BE2C (cell line): ENCODE results near the gene ITPRIP. TPM values are rescaled to one million over a fixed set of nuclear protein-coding genes. Genes with fewer than 3 reads are reported as not detected.

Source experiments
- DNase-seq: peaks from one replicate; pipeline ENCODE4 v3.0.0-alpha.2; 2020
- H3K27me3 ChIP-seq: fragments of 250-450 bp; sonication (Bioruptor Pico); 2 replicates; pipeline ENCODE4 v1.5.1; 2020; ENCODE audit warnings: mild to moderate bottlenecking
- H3K36me3 ChIP-seq: fragments of 250-450 bp; sonication (Bioruptor Pico); 2 replicates; pipeline ENCODE4 v1.5.1; 2020; ENCODE audit warnings: mild to moderate bottlenecking
- H3K4me1 ChIP-seq: fragments of 250-450 bp; sonication (Bioruptor Pico); 2 replicates; pipeline ENCODE4 v1.5.1; 2020
- H3K4me3 ChIP-seq: 2 replicates; pipeline ENCODE4 v1.5.1; 2011; ENCODE audit warnings: low read depth, low read length
- H3K9me3 ChIP-seq: fragments of 250-450 bp; sonication (Bioruptor Pico); 2 replicates; pipeline ENCODE4 v1.5.1; 2020
- polyA plus RNA-seq: library from polyadenylated mRNA; unstranded; fragments of >200 nt; gene quantifications from one replicate; pipeline ENCODE4 v1.2.1, GENCODE V29; 2012; ENCODE audit warnings: low read depth, missing spikeins; ENCODE audit not compliant: insufficient read length, insufficient read depth
- TF ChIP-seq, protein P1 (sequence below): IDR thresholded peaks from 2 replicates; pipeline ENCODE4 v1.5.1; 2012; ENCODE audit warnings: mild to moderate bottlenecking, low read depth, low read length

ITPRIP gene, protein sequence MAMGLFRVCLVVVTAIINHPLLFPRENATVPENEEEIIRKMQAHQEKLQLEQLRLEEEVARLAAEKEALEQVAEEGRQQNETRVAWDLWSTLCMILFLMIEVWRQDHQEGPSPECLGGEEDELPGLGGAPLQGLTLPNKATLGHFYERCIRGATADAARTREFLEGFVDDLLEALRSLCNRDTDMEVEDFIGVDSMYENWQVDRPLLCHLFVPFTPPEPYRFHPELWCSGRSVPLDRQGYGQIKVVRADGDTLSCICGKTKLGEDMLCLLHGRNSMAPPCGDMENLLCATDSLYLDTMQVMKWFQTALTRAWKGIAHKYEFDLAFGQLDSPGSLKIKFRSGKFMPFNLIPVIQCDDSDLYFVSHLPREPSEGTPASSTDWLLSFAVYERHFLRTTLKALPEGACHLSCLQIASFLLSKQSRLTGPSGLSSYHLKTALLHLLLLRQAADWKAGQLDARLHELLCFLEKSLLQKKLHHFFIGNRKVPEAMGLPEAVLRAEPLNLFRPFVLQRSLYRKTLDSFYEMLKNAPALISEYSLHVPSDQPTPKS
- not detected for polyA plus RNA-seq

DNA sequence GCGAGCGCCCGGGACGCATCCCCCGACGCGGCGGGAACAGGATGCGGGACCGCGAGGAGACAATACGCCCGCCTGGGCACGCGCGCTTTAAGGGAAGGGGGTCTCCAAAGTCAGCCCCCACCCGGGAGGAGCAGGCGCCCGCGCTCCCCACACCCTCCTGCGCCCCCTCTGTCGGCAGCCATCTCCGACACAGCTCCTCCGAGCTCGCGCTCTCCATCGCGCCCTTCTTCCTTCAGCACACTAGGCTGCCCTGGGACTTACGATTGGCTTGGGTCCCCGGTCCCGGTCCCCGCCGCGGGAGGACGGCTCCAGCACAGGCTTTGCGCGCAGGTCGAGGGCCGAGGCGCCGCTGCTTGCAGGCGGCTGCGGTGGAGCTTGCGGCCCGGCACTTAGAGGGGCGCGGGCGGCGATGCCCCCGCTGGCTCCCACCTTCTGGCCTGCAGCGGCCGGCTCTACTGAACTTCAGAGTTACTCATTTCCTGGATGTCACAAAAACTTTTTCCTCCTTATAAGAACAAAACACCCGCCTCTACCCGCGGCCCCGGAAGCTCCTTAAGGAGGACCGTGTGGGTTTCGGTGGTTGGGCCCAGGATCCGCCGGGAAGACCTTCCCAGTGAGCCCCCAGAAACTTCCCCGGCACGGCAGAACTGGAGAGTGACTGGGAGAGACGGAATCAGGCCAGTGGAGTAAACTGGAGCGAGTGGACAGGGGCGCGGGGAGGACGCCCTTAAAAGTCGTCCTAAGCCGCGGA, at the start of gene ITPRIP:
Gene ITPRIP, minus strand, starts transcription at position 481 of the 751 bp plus-strand sequence. CDS start 22,414 bp downstream, outside the sequence.
- TF ChIP-seq, protein P1, sequence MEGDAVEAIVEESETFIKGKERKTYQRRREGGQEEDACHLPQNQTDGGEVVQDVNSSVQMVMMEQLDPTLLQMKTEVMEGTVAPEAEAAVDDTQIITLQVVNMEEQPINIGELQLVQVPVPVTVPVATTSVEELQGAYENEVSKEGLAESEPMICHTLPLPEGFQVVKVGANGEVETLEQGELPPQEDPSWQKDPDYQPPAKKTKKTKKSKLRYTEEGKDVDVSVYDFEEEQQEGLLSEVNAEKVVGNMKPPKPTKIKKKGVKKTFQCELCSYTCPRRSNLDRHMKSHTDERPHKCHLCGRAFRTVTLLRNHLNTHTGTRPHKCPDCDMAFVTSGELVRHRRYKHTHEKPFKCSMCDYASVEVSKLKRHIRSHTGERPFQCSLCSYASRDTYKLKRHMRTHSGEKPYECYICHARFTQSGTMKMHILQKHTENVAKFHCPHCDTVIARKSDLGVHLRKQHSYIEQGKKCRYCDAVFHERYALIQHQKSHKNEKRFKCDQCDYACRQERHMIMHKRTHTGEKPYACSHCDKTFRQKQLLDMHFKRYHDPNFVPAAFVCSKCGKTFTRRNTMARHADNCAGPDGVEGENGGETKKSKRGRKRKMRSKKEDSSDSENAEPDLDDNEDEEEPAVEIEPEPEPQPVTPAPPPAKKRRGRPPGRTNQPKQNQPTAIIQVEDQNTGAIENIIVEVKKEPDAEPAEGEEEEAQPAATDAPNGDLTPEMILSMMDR = peak; percentile 9; the same call in 1 of the 2 replicates
- Histone ChIP-seq H3K4me1 (no peaks in the 10 kb centered on the region), H3K36me3 (no peaks in the 10 kb centered on the region), H3K9me3 (no peaks in the 10 kb centered on the region), H3K27me3 (peaks cover 42% of the 10 kb centered on the region), H3K4me3 (peak within 1 kb of the TSS; percentile 47)
- DNase-seq = peak; percentile 32

- H3K36me3 ChIP-seq = no peaks in the 10 kb centered on the region
- H3K4me1 ChIP-seq = no peaks in the 10 kb centered on the region
- no peaks in the 10 kb centered on the region for H3K27me3 ChIP-seq
- no peak overlapping the region for H3K4me3 ChIP-seq
- H3K9me3 ChIP-seq = no peaks in the 10 kb centered on the region
- TF ChIP-seq, protein P1 = no peak
- DNase-seq = peak; percentile 6
Measured at GRCh38 chr10:104387130-104387888, 49.0 kb upstream of the ITPRIP start.

GRCh38 chr10:104380336-104380735, 42.1 kb upstream of the ITPRIP start:
- TF ChIP-seq, protein P1 = no peak
- no peaks in the 10 kb centered on the region for H3K27me3 ChIP-seq
- no peaks in the 10 kb centered on the region for H3K4me1 ChIP-seq
- H3K9me3 ChIP-seq = no peaks in the 10 kb centered on the region
- H3K36me3 ChIP-seq = no peaks in the 10 kb centered on the region
- no peak for DNase-seq
- H3K4me3 ChIP-seq = no peak overlapping the region

DNA sequence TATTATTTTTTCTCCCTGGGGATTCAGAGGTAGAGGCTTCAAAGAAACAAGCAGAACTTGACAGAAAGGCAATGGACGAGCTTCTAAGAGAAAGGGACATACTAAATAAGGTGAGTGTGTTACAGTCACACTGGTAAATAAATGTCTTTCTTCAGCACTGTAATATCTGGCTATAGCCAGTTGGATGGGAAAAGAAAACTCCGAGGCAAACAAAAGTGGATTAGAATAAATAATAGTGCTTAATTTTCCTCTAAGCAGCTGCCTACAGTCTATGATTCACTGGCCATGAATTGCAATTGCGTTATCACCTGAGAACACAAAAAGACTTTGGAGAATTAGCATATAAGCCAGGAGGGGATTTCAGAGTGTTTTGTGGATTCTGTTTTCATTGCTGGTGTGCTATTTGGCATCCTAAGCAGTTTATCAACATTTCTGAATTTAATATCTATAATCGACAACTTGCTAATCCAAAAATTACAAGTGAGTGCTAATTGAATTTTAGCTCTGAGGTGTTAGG, 38.6 kb upstream of the ITPRIP start:
- no peak for DNase-seq
- H3K4me1 ChIP-seq = no peaks in the 10 kb centered on the region
- TF ChIP-seq, protein P1 = no peak
- no peaks in the 10 kb centered on the region for H3K9me3 ChIP-seq
- no peaks in the 10 kb centered on the region for H3K36me3 ChIP-seq
- H3K4me3 ChIP-seq = no peak overlapping the region
- H3K27me3 ChIP-seq = no peaks in the 10 kb centered on the region

DNA sequence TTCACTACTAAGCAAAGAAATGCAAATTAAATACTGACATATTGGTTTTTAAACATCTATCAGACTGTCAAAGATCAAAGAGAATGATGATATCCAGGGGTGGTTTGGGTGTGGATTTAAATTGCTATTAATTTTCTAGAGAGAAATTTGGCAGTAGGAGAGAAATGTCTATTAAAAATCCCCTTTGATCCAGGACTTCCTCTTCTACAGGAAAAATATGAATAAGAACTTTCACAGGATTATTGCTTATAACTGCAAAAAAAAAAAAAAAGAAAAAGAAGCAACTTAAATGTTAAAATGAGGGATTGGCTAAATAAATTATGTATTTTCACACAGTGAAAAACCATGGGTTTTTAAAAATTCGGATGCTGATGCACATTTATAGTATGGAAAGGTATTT, 36.3 kb upstream of the ITPRIP start:
- Histone ChIP-seq H3K9me3 (no peaks in the 10 kb centered on the region), H3K36me3 (no peaks in the 10 kb centered on the region), H3K4me1 (no peaks in the 10 kb centered on the region), H3K4me3 (no peak overlapping the region), H3K27me3 (no peaks in the 10 kb centered on the region)
- TF ChIP-seq, protein P1 = no peak
- no peak for DNase-seq
